RPMI8226 (cell line): Measurements from ENCODE around the gene ITGB2.
A peak's percentile ranks its signal among the peaks of the same experiment; 100 is the strongest.

Experiments used
- DNase-seq: peaks from one replicate; pipeline ENCODE4 v3.0.0-alpha.2; 2015

Gene ITGB2

GRCh38 chr21:44907966-44908895, 12.5 kb downstream of the ITGB2 start:
- DNase-seq, result no peak

- DNase-seq, result no peak
Measured at GRCh38 chr21:44907225-44907965, 13.3 kb downstream of the ITGB2 start.

- DNase-seq, result no peak
Measured at GRCh38 chr21:44905728-44906090, 15.0 kb downstream of the ITGB2 start.

- no peak for DNase-seq
Measured at GRCh38 chr21:44905016-44905727, 15.5 kb downstream of the ITGB2 start.

GRCh38 chr21:44904141-44904923, 16.4 kb downstream of the ITGB2 start:
- DNase-seq, result no peak

DNA sequence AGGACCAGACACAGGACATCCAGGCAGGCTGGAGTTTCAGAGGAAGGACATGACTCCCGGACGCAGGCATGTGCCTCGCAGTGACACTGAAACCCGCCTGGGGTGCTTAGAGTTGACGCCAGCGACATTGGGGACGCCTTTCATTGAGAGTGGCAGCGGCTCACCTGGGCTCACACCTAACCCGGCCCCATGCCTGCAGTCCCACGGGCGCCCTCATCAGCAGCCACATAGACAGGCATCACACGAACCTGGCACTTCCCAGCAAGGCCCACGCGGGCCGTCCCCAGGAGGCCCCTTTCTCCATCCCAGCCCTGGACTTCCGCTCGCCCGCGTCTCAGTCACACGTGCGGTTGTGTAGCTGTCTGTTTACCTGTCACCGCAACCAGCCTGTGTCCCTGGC, 17.0 kb downstream of the ITGB2 start:
- no peak for DNase-seq

GRCh38 chr21:44903050-44903685, 17.5 kb downstream of the ITGB2 start:
- no peak for DNase-seq

- no peak for DNase-seq
Measured at GRCh38 chr21:44902268-44903049, 18.2 kb downstream of the ITGB2 start.

DNA sequence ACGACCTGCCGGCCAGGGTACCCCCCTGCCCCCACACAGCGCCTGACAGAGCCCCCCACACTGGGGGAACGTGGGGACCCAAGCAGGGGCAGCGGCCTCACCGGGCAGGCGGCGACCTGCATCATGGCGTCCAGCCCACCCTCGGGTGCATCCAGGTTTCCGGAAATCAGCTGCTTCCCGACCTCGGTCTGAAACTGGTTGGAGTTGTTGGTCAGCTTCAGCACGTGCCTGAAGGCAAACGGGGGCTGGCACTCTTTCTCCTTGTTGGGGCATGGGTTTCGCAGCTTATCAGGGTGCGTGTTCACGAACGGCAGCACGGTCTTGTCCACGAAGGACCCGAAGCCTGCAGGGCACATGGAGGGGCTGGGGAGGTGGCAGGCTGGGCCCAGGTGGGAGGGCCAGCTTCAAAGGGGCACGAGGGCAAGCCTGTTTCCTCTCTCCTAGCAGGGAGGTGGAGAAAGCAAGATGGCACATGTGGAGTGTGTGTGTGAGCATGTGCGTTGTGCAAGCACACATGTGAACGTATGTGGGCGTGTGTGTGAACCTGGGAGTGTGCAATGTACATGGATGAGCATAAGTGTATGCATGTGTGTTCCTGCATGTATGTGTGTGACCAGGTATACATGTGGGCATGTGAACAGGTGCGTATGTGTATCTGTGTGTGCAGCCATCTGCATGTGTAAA, 19.2 kb downstream of the ITGB2 start:
- DNase-seq, result no peak

GRCh38 chr21:44900559-44901251, 20.0 kb downstream of the ITGB2 start:
- DNase-seq, result no peak

DNA sequence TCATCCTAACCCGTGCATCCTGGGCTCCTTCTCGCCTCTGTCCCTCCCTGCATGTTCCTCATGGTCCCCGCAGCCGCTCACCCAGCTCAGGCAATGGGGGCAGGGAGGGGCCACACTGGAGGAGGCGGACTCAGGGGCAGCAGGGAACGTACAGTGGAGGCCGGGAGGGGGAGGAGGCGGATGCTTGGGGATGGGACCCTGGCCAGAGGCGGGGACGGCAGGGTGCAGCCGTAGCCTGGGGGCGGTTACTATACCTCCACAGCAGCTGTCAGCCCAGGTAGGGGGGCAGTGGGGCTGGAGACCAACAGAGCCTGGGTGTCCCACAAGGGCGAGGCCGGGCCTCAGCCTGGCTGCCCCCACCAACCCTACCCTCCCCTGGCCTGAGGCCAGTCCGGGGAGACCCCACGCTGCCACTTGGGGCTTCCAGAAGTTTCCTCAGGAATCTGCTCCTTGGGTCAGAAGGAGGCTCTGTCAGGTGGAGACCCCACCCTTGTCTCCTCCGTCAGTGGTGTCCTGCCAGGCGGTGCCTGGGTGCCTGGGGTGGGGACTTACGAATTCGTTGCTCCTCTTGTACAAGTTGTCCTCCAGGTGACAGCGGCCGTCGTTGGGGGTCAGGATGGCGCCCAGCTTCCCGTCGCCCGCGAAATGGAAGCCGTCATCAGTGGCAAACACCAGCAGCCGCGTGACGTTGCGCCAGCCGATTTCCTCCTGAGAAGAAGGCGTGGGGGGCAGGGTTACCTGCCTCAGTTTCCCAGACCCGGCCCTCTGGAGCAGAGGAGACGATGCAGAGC, 20.7 kb downstream of the ITGB2 start:
- no peak for DNase-seq

- no peak for DNase-seq
Measured at GRCh38 chr21:44898851-44899767, 21.6 kb downstream of the ITGB2 start.

DNA sequence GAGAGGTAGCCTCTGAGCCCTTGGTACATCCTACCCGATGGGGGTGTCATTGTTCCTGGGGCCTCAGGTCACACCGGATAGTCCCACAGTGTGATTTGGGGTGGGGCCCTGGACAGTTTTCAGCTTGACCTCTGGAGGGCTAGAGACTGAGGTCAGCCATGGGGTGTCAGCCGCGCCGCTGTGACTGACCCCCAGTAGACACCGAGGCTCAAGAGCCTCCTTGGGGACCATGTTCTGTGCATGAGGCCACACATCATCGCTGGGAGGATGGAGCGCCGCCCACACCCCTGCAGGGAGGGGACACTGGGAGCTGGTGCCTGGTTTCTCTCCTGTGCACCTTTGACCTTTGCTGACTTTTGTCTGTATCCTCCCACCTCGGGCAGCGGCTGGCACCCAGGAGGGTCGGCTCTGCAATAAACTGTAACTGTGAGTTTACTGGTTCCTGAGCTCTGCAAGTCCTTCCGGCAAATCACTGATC, 22.6 kb downstream of the ITGB2 start:
- no peak for DNase-seq

- DNase-seq, result peak; percentile 38
Measured at GRCh38 chr21:44897326-44898010, 23.2 kb downstream of the ITGB2 start.

DNA sequence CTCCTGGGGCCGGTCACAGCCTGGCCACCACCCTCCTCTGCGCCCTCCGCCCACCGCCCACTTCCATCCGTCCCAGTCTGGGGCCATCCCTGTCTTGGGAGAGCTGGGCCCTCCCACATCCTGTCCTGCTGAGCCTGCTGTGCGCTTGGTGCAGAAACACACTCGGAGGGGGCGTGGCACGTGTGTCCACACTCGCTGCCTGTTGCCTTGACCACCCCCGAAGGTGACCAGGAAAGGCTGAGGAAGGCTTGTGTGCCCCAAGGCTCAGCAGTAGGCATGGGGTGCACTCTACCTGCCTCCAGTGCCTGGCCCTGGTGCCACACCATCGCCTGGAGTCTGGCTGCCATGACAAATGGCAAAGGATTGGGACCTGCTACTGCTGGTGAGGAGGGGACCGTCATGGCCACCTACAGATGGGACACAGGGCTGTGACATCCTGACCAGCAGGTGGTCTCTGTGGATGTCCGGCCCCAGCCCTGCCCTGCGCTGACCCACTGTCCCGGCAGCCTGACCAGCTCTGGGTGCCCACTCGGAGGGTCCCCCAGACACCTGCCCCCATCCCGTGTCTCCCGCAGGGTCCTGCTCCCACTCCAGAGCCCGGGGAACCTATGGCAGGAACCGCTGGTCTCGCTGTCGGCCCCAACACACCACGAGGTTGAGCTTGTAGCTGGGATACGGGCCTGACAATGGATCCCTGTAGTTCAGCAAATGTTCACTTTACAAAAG, 24.0 kb downstream of the ITGB2 start:
- DNase-seq, result no peak

- no peak for DNase-seq
Measured at GRCh38 chr21:44895859-44896258, 24.8 kb downstream of the ITGB2 start.
